Hepatocyte (in vitro differentiated cells): ENCODE measurements around the gene WDR70. TPM values are rescaled to one million over a fixed set of nuclear protein-coding genes. Genes with fewer than 3 reads are reported as not detected.
"Not testable (repeated sequence)": the region's sequence is repeated elsewhere in the genome, so short reads cannot be mapped to it uniquely, and the experiment has no call there.

Experiments
- DNase-seq: peaks from one replicate; pipeline ENCODE4 v3.0.0-alpha.2; 2016; ENCODE audit warnings: low spot score
- H2AFZ ChIP-seq: fragments of 200-600 bp; sonication (generic); 2 replicates; pipeline ENCODE4 v1.6.0; 2016; ENCODE audit warnings: antibody characterized with exemption, mild to moderate bottlenecking
- H3K27ac ChIP-seq: fragments of 200-600 bp; sonication (generic); 2 replicates; pipeline ENCODE4 v1.5.1; 2016; ENCODE audit warnings: mild to moderate bottlenecking
- H3K27me3 ChIP-seq: fragments of 200-600 bp; sonication (generic); 2 replicates; pipeline ENCODE4 v1.6.1; 2016
- H3K36me3 ChIP-seq: fragments of 200-600 bp; sonication (generic); replicated peaks from 2 replicates; pipeline ENCODE4 v1.5.1; 2016; ENCODE audit warnings: low read depth; ENCODE audit not compliant: insufficient read depth
- H3K4me1 ChIP-seq: fragments of 200-600 bp; sonication (generic); 2 replicates; pipeline ENCODE4 v1.5.1; 2016; ENCODE audit warnings: mild to moderate bottlenecking, moderate library complexity; ENCODE audit not compliant: insufficient read depth
- H3K4me2 ChIP-seq: fragments of 200-600 bp; sonication (generic); 2 replicates; pipeline ENCODE4 v1.6.0; 2016
- H3K4me3 ChIP-seq: fragments of 200-600 bp; sonication (generic); 2 replicates; pipeline ENCODE4 v1.5.1; 2016; ENCODE audit warnings: mild to moderate bottlenecking
- H3K79me2 ChIP-seq: fragments of 200-600 bp; sonication (generic); 2 replicates; pipeline ENCODE4 v1.6.0; 2017; ENCODE audit warnings: mild to moderate bottlenecking
- H3K9me2 ChIP-seq: fragments of 200-600 bp; sonication (generic); replicated peaks from 2 replicates; pipeline ENCODE4 v1.6.0; 2017; ENCODE audit warnings: mild to moderate bottlenecking; ENCODE audit not compliant: insufficient read depth
- H3K9me3 ChIP-seq: fragments of 200-600 bp; sonication (generic); 2 replicates; pipeline ENCODE4 v1.5.1; 2016; ENCODE audit warnings: low read depth, mild to moderate bottlenecking
- H4K20me1 ChIP-seq: fragments of 200-600 bp; sonication (generic); 2 replicates; pipeline ENCODE4 v1.6.0; 2016; ENCODE audit warnings: mild to moderate bottlenecking; ENCODE audit not compliant: insufficient read depth, poor library complexity, severe bottlenecking
- EZH2 ChIP-seq: fragments of 200-600 bp; sonication (generic); IDR thresholded peaks from 2 replicates; pipeline ENCODE4 v1.6.1; 2016; ENCODE audit warnings: antibody characterized with exemption, mild to moderate bottlenecking, borderline replicate concordance
- EZH2phosphoT487 ChIP-seq: fragments of 200-600 bp; sonication (generic); IDR thresholded peaks from one replicate; pipeline ENCODE4 v1.6.1; 2018; ENCODE audit warnings: antibody characterized with exemption, mild to moderate bottlenecking, low read depth, moderate library complexity; ENCODE audit not compliant: unreplicated experiment, severe bottlenecking
- WGBS: methylation state at CpG from one replicate; pipeline ENCODE4 v1.1.6; 2016; ENCODE audit warnings: low lambda C conversion rate; ENCODE audit errors: missing lambda C conversion rate; 5-methylcytosine and 5-hydroxymethylcytosine counted together
- polyA plus RNA-seq: library from polyadenylated mRNA; unstranded; fragments of >200 nt; fragmentation: Nextera tagmentation; extraction: Ambion mirVana; gene quantifications from 2 replicates; pipeline ENCODE4 v1.2.1, GENCODE V29; 2016
- total RNA-seq: library from RNA; depleted of rRNA; stranded (reverse); fragments of >200 nt; gene quantifications from 2 replicates; pipeline ENCODE4 v1.2.3, GENCODE V29; 2014
- TF ChIP-seq, protein P1 (sequence below): fragments of 200-600 bp; sonication (generic); IDR thresholded peaks from 2 replicates; pipeline ENCODE4 v1.5.1; 2016; ENCODE audit warnings: antibody characterized with exemption, mild to moderate bottlenecking; ENCODE audit not compliant: poor library complexity

Gene WDR70
- total RNA-seq (33.8 and 37.0 TPM in 2 replicates), polyA plus RNA-seq (22.3 and 24.3 TPM in 2 replicates)

DNA sequence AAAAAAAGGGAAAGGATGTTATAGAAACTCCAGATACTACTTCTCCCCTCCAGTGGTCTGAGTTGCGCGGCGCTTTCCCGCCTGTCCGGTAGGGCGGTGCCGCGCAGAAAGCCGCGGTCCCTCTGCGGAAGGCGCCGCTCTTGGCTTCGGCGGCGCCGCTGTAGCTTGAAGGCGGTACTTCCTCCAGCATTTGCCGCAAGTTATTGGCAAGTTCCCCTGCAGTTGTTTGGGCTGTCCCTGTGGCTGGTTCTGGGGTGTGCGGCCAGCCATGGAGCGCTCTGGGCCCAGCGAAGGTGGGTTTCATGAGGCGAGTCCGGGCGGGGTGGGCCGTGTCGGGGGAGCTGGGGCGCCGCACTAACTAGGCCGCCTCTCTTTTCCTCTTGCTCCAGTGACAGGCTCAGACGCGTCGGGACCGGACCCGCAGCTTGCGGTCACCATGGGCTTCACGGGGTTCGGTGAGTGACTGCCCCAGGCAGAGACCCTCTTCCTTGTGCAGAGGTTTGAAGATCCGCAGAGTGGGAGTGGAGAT, at the start of gene WDR70:
WDR70 (plus strand) TSS at position 219 of the 529 bp plus-strand sequence; CDS start at position 269, 50 bp downstream.
- not testable (repeated sequence) for H3K27me3 ChIP-seq, H3K9me2 ChIP-seq, H4K20me1 ChIP-seq, H3K27ac ChIP-seq, H3K36me3 ChIP-seq, H3K4me1 ChIP-seq, H3K79me2 ChIP-seq, H3K9me3 ChIP-seq
- Histone ChIP-seq H3K4me3 (peak within 1 kb of the TSS; percentile 86), H3K4me2 (peak within 1 kb of the TSS; percentile 79), H2AFZ (peak within 1 kb of the TSS; percentile 87)
- TF ChIP-seq, protein P1, sequence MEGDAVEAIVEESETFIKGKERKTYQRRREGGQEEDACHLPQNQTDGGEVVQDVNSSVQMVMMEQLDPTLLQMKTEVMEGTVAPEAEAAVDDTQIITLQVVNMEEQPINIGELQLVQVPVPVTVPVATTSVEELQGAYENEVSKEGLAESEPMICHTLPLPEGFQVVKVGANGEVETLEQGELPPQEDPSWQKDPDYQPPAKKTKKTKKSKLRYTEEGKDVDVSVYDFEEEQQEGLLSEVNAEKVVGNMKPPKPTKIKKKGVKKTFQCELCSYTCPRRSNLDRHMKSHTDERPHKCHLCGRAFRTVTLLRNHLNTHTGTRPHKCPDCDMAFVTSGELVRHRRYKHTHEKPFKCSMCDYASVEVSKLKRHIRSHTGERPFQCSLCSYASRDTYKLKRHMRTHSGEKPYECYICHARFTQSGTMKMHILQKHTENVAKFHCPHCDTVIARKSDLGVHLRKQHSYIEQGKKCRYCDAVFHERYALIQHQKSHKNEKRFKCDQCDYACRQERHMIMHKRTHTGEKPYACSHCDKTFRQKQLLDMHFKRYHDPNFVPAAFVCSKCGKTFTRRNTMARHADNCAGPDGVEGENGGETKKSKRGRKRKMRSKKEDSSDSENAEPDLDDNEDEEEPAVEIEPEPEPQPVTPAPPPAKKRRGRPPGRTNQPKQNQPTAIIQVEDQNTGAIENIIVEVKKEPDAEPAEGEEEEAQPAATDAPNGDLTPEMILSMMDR, result peak; percentile 74
- peak; percentile 92 for DNase-seq
- WGBS, result 2% methylated on average over 38 of the region's 39 CpGs

DNA sequence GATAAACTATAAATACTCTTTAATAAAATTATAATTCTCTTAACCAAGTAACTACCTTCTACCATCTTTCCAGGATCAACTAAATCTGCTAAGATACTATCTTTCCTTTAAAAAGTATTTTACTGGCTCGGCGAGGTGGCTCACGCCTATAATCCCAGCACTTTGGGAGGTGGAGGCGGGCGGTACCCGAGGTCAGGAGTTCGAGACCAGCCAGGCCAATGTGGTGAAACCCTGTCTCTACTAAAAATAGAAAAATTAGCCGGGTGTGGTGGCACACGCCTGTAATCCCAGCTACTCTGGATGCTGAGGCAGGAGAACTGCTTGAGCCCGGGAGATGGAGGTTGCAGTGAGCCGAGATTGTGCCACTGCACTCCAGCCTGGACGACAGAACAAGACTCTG, 44.4 kb upstream of the WDR70 start:
- H3K9me3 ChIP-seq, H3K27me3 ChIP-seq, H3K36me3 ChIP-seq, H3K27ac ChIP-seq, H3K9me2 ChIP-seq, H2AFZ ChIP-seq, H4K20me1 ChIP-seq, H3K4me2 ChIP-seq, DNase-seq, H3K4me3 ChIP-seq, H3K79me2 ChIP-seq, H3K4me1 ChIP-seq: not testable (repeated sequence)
- 96% methylated on average over 12 of the region's 12 CpGs for WGBS

DNA sequence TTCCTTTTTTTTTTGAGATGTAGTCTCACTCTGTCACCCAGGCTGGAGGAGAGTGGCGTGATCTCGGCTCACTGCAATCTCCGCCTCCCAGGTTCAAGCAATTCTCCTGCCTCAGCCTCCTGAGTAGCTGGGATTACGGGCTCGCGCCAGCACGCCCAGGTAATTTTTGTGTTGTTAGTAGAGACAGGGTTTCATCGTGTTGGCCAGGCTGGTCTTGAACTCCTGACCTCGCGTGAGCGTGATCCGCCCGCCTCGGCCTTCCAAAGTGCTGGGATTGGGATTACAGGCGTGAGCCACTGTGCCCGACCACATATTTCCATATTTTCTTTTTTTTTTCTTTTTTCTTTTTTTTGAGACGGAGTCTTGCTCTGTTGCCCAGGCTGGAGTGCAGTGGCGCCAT, 36.4 kb upstream of the WDR70 start:
- not testable (repeated sequence) for H3K4me3 ChIP-seq, H3K9me2 ChIP-seq, H3K36me3 ChIP-seq, H3K27me3 ChIP-seq, H3K4me2 ChIP-seq, H2AFZ ChIP-seq, H3K79me2 ChIP-seq, H3K9me3 ChIP-seq, H3K4me1 ChIP-seq, H4K20me1 ChIP-seq, H3K27ac ChIP-seq, DNase-seq
- 96% methylated on average over 15 of the region's 18 CpGs for WGBS

DNA sequence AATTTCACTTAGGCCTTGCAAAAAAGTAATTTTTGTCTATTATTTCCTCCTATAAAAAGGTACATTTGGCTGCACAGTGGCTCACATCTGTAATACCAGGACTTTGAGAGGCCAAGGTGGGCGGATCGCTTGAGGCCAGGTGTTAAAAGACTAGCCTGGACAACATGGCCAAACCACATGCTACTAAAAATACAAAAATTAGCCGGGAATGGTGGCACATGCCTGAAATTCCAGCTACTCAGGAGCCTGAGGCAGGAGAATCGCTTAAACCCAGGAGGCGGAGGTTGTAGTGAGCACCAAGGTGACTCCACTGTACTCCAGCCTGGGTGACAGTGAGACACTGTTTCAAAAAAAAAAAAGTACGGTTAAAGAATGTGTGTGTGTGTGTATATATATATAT, 24.0 kb upstream of the WDR70 start:
- no peak overlapping the region for H3K4me3 ChIP-seq
- 91% methylated on average over 6 of the region's 6 CpGs for WGBS
- no peak for DNase-seq
- no peaks in the 10 kb centered on the region for H3K36me3 ChIP-seq
- H2AFZ ChIP-seq, result no peak overlapping the region
- H3K9me3 ChIP-seq, result no peaks in the 10 kb centered on the region
- H3K27ac ChIP-seq, result no peak overlapping the region
- no peaks in the 10 kb centered on the region for H4K20me1 ChIP-seq
- H3K4me1 ChIP-seq, result no peaks in the 10 kb centered on the region
- TF ChIP-seq EZH2, result no peak
- TF ChIP-seq EZH2phosphoT487, result no peak
- TF ChIP-seq, protein P1, result no peak
- no peaks in the 10 kb centered on the region for H3K9me2 ChIP-seq
- peaks cover 3% of the 10 kb centered on the region for H3K79me2 ChIP-seq
- no peaks in the 10 kb centered on the region for H3K27me3 ChIP-seq
- no peak overlapping the region for H3K4me2 ChIP-seq

DNA sequence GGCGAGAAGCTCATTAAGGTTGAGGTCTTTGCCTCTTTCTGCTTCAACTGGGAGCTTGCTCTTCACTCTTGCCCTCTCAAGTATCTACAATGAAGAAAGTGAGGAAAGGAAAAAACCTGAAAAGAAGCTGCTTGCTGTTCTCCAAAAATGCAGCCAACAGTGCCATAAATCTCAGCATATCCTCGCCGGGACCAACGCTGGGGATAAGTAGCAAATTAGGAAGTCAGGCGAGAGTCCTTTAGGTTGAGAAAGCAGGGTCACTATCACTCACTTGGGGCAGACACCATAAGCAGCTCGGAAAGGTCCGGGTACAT, 8.6 kb upstream of the WDR70 start:
- DNase-seq, result no peak
- Histone ChIP-seq H3K4me3 (peak overlapping the region; percentile 69), H3K79me2 (peaks cover 51% of the 10 kb centered on the region), H3K27me3 (no peaks in the 10 kb centered on the region), H2AFZ (peak overlapping the region; percentile 79), H3K36me3 (no peaks in the 10 kb centered on the region), H3K4me2 (peak overlapping the region; percentile 80), H3K9me3 (no peaks in the 10 kb centered on the region), H4K20me1 (no peaks in the 10 kb centered on the region), H3K9me2 (no peaks in the 10 kb centered on the region), H3K4me1 (peaks cover 8% of the 10 kb centered on the region), H3K27ac (peak overlapping the region; percentile 64)
- TF ChIP-seq EZH2phosphoT487 (no peak), EZH2 (no peak)
- TF ChIP-seq, protein P1, result no peak
- 2% methylated on average over 7 of the region's 7 CpGs for WGBS
